GM23338 (cell line): ENCODE data around the gene GNG4. TPM values are rescaled to one million over a fixed set of nuclear protein-coding genes. Genes with fewer than 3 reads are reported as not detected.
"Not testable (repeated sequence)": the region's sequence is repeated elsewhere in the genome, so short reads cannot be mapped to it uniquely, and the experiment has no call there.

ENCODE experiments used
- ATAC-seq: fragments of 200-7000 bp; cut with Tn5 transposase; 3 replicates; pipeline ENCODE4 v1.9.1; 2020
- DNase-seq: peaks from one replicate; pipeline ENCODE4 v3.0.0-alpha.2; 2015; ENCODE audit warnings: low spot score
- H2AFZ ChIP-seq: fragments of 200-600 bp; sonication (generic); 2 replicates; pipeline ENCODE4 v1.8.0; 2016; ENCODE audit warnings: antibody characterized with exemption, mild to moderate bottlenecking, moderate library complexity
- H3F3A ChIP-seq: fragments of 200-600 bp; sonication (generic); replicated peaks from 2 replicates; pipeline ENCODE4 v1.8.0; 2017; ENCODE audit warnings: antibody characterized with exemption, mixed run types, low read depth
- H3K27ac ChIP-seq: fragments of 200-600 bp; sonication (generic); 2 replicates; pipeline ENCODE4 v1.6.1; 2016; ENCODE audit warnings: low read depth
- H3K27me3 ChIP-seq: fragments of 200-600 bp; sonication (generic); 2 replicates; pipeline ENCODE4 v1.8.0; 2016; ENCODE audit warnings: mild to moderate bottlenecking, mixed run types, moderate library complexity; ENCODE audit not compliant: insufficient read depth
- H3K36me3 ChIP-seq: fragments of 200-600 bp; sonication (generic); 2 replicates; pipeline ENCODE4 v1.8.0; 2016; ENCODE audit warnings: mild to moderate bottlenecking; ENCODE audit not compliant: insufficient read depth
- H3K4me1 ChIP-seq: fragments of 200-600 bp; sonication (generic); 2 replicates; pipeline ENCODE4 v1.8.0; 2016; ENCODE audit warnings: mild to moderate bottlenecking, moderate library complexity; ENCODE audit not compliant: insufficient read depth
- H3K4me2 ChIP-seq: fragments of 200-600 bp; sonication (generic); 2 replicates; pipeline ENCODE4 v1.7.1; 2017; ENCODE audit warnings: mixed run types
- H3K4me3 ChIP-seq: fragments of 200-600 bp; sonication (generic); 2 replicates; pipeline ENCODE4 v1.6.1; 2016; ENCODE audit warnings: mixed run types
- H3K79me2 ChIP-seq: fragments of 200-600 bp; sonication (generic); replicated peaks from 2 replicates; pipeline ENCODE4 v1.8.0; 2017; ENCODE audit warnings: mild to moderate bottlenecking; ENCODE audit not compliant: insufficient read depth
- H3K9me2 ChIP-seq: fragments of 200-600 bp; sonication (generic); 2 replicates; pipeline ENCODE4 v1.8.0; 2017; ENCODE audit not compliant: insufficient read depth
- H4K20me1 ChIP-seq: fragments of 200-600 bp; sonication (generic); replicated peaks from 2 replicates; pipeline ENCODE4 v1.8.0; 2017; ENCODE audit warnings: mild to moderate bottlenecking; ENCODE audit not compliant: insufficient read depth
- H3K27ac Mint-ChIP-seq: 2 replicates; pipeline ENCODE4 v1.8.0; 2020; ENCODE audit warnings: inconsistent platforms, mild to moderate bottlenecking, moderate library complexity, mixed read lengths
- H3K27me3 Mint-ChIP-seq: 3 replicates; pipeline ENCODE4 v1.8.0; 2022; ENCODE audit warnings: low read depth, mild to moderate bottlenecking, moderate library complexity, mixed read lengths, inconsistent platforms; ENCODE audit not compliant: insufficient read depth, poor library complexity
- H3K36me3 Mint-ChIP-seq: 3 replicates; pipeline ENCODE4 v1.8.0; 2021; ENCODE audit warnings: low read depth, mild to moderate bottlenecking, inconsistent platforms, moderate library complexity, mixed read lengths
- H3K4me1 Mint-ChIP-seq: 3 replicates; pipeline ENCODE4 v1.8.0; 2020; ENCODE audit warnings: mild to moderate bottlenecking, inconsistent platforms, mixed read lengths
- H3K4me3 Mint-ChIP-seq: 3 replicates; pipeline ENCODE4 v1.8.0; 2021; ENCODE audit warnings: moderate library complexity, mild to moderate bottlenecking, inconsistent platforms, mixed read lengths
- H3K9me3 Mint-ChIP-seq: 3 replicates; pipeline ENCODE4 v1.8.0; 2020; ENCODE audit warnings: moderate library complexity, mild to moderate bottlenecking, inconsistent platforms, mixed read lengths
- EZH2 ChIP-seq: fragments of 200-600 bp; sonication (generic); IDR thresholded peaks from one replicate; pipeline ENCODE4 v1.8.0; 2017; ENCODE audit warnings: antibody characterized with exemption, mild to moderate bottlenecking, low read depth; ENCODE audit not compliant: unreplicated experiment
- EZH2phosphoT487 ChIP-seq: fragments of 200-600 bp; sonication (generic); IDR thresholded peaks from one replicate; pipeline ENCODE4 v1.8.1; 2018; ENCODE audit warnings: antibody characterized with exemption; ENCODE audit not compliant: unreplicated experiment
- NANOG ChIP-seq: IDR thresholded peaks from 2 replicates; pipeline ENCODE4 v1.6.1; 2016; ENCODE audit warnings: antibody characterized with exemption, borderline replicate concordance
- POLR2AphosphoS5 ChIP-seq: IDR thresholded peaks from 2 replicates; pipeline ENCODE4 v1.6.1; 2016; ENCODE audit warnings: antibody characterized with exemption, low read depth
- STAT1 ChIP-seq: IDR thresholded peaks from one replicate; pipeline ENCODE4 v1.6.1; 2016; ENCODE audit warnings: antibody characterized with exemption; ENCODE audit not compliant: unreplicated experiment
- polyA plus RNA-seq: library from polyadenylated mRNA; unstranded; fragments of >200 nt; fragmentation: Nextera tagmentation; extraction: Ambion mirVana; gene quantifications from 2 replicates; pipeline ENCODE4 v1.2.1, GENCODE V29; 2016
- total RNA-seq: library from RNA; depleted of rRNA; stranded (reverse); fragments of >200 nt; shearing (Covaris generic); gene quantifications from 2 replicates; pipeline ENCODE4 v1.2.3, GENCODE V29; 2014
- TF ChIP-seq, protein P1 (sequence below): IDR thresholded peaks from one replicate; pipeline ENCODE4 v1.6.1; 2018; ENCODE audit warnings: antibody characterized with exemption; ENCODE audit not compliant: unreplicated experiment
- TF ChIP-seq, protein P2 (sequence below), 2 experiments: fragments of 200-600 bp in 1 of 2; sonication (generic) in 1 of 2; conservative IDR thresholded peaks; 2 replicates each; pipeline versions ENCODE4 v1.5.1 to v1.6.1; 2016 to 2017; ENCODE audit warnings: antibody characterized with exemption in 2 of 2, low read depth in 2 of 2, mild to moderate bottlenecking in 2 of 2, moderate library complexity in 1 of 2

The GNG4 gene
- total and polyA plus RNA-seq, 2 experiments from 2014 or later = 40.2 to 49.2 TPM

DNA sequence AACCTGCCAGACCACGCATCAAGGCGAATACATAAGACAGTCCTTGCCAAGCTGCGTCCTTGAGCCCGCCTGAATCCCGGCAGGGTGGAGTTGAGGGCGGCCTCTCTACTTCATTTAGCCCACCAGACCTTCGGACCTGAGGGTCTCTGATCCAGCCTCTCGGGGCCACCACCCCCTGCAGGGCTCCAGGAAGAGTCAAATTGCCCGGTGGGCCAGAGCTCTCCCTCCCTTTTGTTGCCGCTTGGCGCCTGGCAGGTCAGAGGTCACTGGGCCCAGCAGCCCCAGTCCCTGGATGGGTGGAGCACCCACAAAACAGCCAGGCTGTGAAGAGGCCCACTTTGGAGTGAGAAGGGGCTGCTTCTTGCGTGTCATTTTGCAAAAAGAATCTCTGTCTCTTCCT, 9.0 kb downstream of the GNG4 start (continued):
- TF ChIP-seq, protein P1, sequence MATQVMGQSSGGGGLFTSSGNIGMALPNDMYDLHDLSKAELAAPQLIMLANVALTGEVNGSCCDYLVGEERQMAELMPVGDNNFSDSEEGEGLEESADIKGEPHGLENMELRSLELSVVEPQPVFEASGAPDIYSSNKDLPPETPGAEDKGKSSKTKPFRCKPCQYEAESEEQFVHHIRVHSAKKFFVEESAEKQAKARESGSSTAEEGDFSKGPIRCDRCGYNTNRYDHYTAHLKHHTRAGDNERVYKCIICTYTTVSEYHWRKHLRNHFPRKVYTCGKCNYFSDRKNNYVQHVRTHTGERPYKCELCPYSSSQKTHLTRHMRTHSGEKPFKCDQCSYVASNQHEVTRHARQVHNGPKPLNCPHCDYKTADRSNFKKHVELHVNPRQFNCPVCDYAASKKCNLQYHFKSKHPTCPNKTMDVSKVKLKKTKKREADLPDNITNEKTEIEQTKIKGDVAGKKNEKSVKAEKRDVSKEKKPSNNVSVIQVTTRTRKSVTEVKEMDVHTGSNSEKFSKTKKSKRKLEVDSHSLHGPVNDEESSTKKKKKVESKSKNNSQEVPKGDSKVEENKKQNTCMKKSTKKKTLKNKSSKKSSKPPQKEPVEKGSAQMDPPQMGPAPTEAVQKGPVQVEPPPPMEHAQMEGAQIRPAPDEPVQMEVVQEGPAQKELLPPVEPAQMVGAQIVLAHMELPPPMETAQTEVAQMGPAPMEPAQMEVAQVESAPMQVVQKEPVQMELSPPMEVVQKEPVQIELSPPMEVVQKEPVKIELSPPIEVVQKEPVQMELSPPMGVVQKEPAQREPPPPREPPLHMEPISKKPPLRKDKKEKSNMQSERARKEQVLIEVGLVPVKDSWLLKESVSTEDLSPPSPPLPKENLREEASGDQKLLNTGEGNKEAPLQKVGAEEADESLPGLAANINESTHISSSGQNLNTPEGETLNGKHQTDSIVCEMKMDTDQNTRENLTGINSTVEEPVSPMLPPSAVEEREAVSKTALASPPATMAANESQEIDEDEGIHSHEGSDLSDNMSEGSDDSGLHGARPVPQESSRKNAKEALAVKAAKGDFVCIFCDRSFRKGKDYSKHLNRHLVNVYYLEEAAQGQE = no peak
- no peak for TF ChIP-seq STAT1
- TF ChIP-seq NANOG = no peak
- TF ChIP-seq POLR2AphosphoS5 = no peak
- no peak for TF ChIP-seq EZH2
- no peak for TF ChIP-seq EZH2phosphoT487
- TF ChIP-seq, protein P2, sequence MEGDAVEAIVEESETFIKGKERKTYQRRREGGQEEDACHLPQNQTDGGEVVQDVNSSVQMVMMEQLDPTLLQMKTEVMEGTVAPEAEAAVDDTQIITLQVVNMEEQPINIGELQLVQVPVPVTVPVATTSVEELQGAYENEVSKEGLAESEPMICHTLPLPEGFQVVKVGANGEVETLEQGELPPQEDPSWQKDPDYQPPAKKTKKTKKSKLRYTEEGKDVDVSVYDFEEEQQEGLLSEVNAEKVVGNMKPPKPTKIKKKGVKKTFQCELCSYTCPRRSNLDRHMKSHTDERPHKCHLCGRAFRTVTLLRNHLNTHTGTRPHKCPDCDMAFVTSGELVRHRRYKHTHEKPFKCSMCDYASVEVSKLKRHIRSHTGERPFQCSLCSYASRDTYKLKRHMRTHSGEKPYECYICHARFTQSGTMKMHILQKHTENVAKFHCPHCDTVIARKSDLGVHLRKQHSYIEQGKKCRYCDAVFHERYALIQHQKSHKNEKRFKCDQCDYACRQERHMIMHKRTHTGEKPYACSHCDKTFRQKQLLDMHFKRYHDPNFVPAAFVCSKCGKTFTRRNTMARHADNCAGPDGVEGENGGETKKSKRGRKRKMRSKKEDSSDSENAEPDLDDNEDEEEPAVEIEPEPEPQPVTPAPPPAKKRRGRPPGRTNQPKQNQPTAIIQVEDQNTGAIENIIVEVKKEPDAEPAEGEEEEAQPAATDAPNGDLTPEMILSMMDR (conservative IDR thresholded peaks at IDR 0.05; ENCODE audit: low read depth in 2 of 2) = no peak

DNA sequence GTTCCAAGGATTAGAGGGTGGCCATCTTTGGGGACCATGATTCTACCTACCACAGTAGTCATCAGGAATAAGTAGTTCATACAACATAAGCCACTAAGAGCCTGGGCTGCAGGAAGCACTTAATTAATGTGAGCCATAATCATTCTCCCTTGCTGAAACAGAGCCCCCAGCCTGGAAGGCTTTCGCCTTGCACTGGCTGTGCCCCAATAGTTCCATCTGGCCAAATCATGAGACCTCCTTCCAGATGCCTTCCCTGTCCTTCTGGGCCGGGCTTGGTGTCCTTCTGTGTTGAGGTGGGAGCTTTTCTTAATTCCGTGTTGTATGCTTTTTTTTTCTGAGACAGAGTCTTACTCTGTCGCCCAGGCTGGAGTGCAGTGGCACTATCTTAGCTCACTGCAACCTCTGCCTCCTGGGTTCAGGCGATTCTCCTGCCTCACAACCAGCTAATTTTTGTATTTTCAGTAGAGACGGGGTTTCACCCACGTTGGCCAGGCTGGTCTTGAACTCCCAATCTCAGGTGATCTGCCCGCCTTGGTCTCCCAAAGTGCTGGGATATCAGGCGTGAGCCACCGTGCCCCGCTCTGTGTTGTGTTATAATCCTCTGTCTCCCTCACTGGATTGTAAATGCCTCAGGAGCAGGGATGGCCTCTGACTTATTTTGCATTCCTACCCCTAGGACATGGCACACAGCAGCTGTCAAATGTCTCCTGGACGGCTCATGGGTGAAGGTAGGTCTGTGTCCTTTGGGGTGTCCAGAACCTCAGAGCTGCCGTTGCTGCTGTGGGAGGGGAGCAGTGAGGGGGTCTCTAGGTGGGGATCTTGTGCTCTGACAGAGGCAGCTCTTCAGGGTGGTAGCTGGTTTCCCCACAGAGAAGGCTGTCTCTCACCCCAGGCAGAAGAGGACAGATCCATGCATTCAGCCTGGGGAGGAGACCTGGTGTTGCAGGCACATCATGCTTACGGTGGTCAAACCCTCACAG, 10.1 kb downstream of the GNG4 start:
- Histone ChIP-seq H3K4me2 (no peak overlapping the region), H3K27ac (no peak overlapping the region), H4K20me1 (peaks cover 18% of the 10 kb centered on the region; the same call in 1 of the 2 replicates), H3K9me2 (no peaks in the 10 kb centered on the region), H2AFZ (no peak overlapping the region), H3K36me3 (no peaks in the 10 kb centered on the region), H3F3A (0 out of 2 replicates have a peak, but pooled peaks cover 3% of the 10 kb centered on the region), H3K79me2 (peaks cover 86% of the 10 kb centered on the region), H3K27me3 (no peaks in the 10 kb centered on the region), H3K4me1 (peaks cover 25% of the 10 kb centered on the region), H3K4me3 (no peak overlapping the region)
- no peak overlapping the region; the same call in 1 of the 2 replicates for H3K27ac Mint-ChIP-seq
- no peak overlapping the region for H3K4me3 Mint-ChIP-seq
- peaks cover 35% of the 10 kb centered on the region for H3K4me1 Mint-ChIP-seq
- H3K36me3 Mint-ChIP-seq = peaks cover 5% of the 10 kb centered on the region
- DNase-seq (no peak), ATAC-seq (no peak)
- TF ChIP-seq EZH2phosphoT487 = no peak
- TF ChIP-seq, protein P2 (conservative IDR thresholded peaks at IDR 0.05; ENCODE audit: low read depth in 2 of 2) = no peak
- H3K9me3 Mint-ChIP-seq = no peaks in the 10 kb centered on the region
- H3K27me3 Mint-ChIP-seq = peaks cover 5% of the 10 kb centered on the region

DNA sequence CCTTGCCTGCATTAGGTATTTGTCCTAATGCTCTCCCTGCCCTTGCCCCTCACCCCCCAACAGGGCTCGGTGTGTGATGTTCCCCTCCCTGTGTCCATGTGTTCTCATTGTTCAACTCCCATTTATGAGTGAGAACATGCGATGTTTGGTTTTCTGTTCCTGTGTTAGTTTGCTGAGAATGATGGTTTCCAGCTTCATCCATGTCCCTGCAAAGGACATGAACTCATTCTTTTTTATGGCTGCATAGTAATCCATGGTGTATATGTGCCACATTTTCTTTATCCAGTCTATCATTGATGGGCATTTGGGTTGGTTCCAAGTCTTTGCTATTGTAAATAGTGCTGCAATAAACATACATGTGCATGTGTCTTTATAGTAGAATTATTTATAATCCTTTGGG, 11.0 kb downstream of the GNG4 start:
- H3K27me3 Mint-ChIP-seq, H2AFZ ChIP-seq, H3K9me3 Mint-ChIP-seq, H3K27ac ChIP-seq, H3K4me2 ChIP-seq, H3K27me3 ChIP-seq, H3F3A ChIP-seq, H3K36me3 ChIP-seq, H3K27ac Mint-ChIP-seq, H3K4me3 ChIP-seq, H3K4me3 Mint-ChIP-seq, ATAC-seq, DNase-seq, H3K9me2 ChIP-seq, H3K36me3 Mint-ChIP-seq: not testable (repeated sequence)
- peaks cover 26% of the 10 kb centered on the region for H3K4me1 Mint-ChIP-seq
- peaks cover 86% of the 10 kb centered on the region for H3K79me2 ChIP-seq
- peaks cover 18% of the 10 kb centered on the region; the same call in 1 of the 2 replicates for H4K20me1 ChIP-seq
- peaks cover 18% of the 10 kb centered on the region for H3K4me1 ChIP-seq
